ENCODE measurements around the gene PCDHGA8. TPM values are rescaled to one million over a fixed set of nuclear protein-coding genes. Genes with fewer than 3 reads are reported as not detected.
"Not testable (repeated sequence)": the region's sequence is repeated elsewhere in the genome, so short reads cannot be mapped to it uniquely, and the experiment has no call there.

The PCDHGA8 gene
- total RNA-seq, 3 donors from 2014 or later (not counting 1 experiment from before 2014, with no cell fraction given): 0.07 to 0.28 (median 0.09) TPM

GRCh38 chr5:141389153-141390042 lies 3.0 kb upstream of the PCDHGA8 start:
- Mint-ChIP-seq H3K27ac (no peak overlapping the region), H3K27me3 (ENCODE audit: low read depth in 2 of 2) (peaks cover 64 to 81% of the 10 kb centered on the region in 2 donors), H3K36me3 (peaks cover 7% of the 10 kb centered on the region), H3K9me3 (peaks cover 0 to 8% of the 10 kb centered on the region in 2 donors), H3K4me3 (no peak overlapping the region), H3K4me1 (no peaks in the 10 kb centered on the region)
- Histone ChIP-seq H3K27me3 (ENCODE audit: control insufficient read depth, insufficient read depth, low read length) (peaks cover 60% of the 10 kb centered on the region), H3K9me3 (ENCODE audit: control insufficient read depth, insufficient read depth, low read length) (peaks cover 44% of the 10 kb centered on the region), H3K4me3 (ENCODE audit: low read length) (no peak overlapping the region), H3K27ac (ENCODE audit: low read length) (no peak overlapping the region), H3K36me3 (ENCODE audit: control insufficient read depth, insufficient read depth, low read length) (no peaks in the 10 kb centered on the region), H3K4me1 (ENCODE audit: control insufficient read depth, insufficient read depth, low read length) (no peaks in the 10 kb centered on the region)
- TF ChIP-seq CTCF (IDR thresholded peaks at IDR 0.05): no peak
- intact Hi-C loops (cut with micrococcal nuclease): loop anchor here (5.0 kb wide), 1 partner anchor 33 kb away; the partner anchor contains the start of gene PCDHGA11
- no peak for DNase-seq
- 50% methylated on average over 77 of the region's 77 CpGs for WGBS (ENCODE audit: insufficient coverage)
- no peak for ATAC-seq

GRCh38 chr5:141393267-141393666 lies 834 bp downstream of the PCDHGA8 start:
- H3K36me3 Mint-ChIP-seq: peaks cover 7% of the 10 kb centered on the region
- peaks cover 38% of the 10 kb centered on the region for H3K9me3 ChIP-seq (ENCODE audit: control insufficient read depth, insufficient read depth, low read length)
- TF ChIP-seq CTCF (IDR thresholded peaks at IDR 0.05): no peak
- DNase-seq: no peak
- no peak for ATAC-seq
- no peak overlapping the region for H3K4me3 ChIP-seq (ENCODE audit: low read length)
- no peak overlapping the region for H3K4me3 Mint-ChIP-seq
- H3K27me3 Mint-ChIP-seq (ENCODE audit: low read depth in 2 of 2): peaks cover 49 to 71% of the 10 kb centered on the region in 2 donors
- WGBS (ENCODE audit: insufficient coverage): 41% methylated on average over 21 of the region's 21 CpGs
- H3K4me1 Mint-ChIP-seq: no peaks in the 10 kb centered on the region
- no peaks in the 10 kb centered on the region for H3K4me1 ChIP-seq (ENCODE audit: control insufficient read depth, insufficient read depth, low read length)
- no peak overlapping the region for H3K27ac ChIP-seq (ENCODE audit: low read length)
- H3K27ac Mint-ChIP-seq: no peak overlapping the region
- intact Hi-C loops (cut with micrococcal nuclease): no loop called here
- H3K27me3 ChIP-seq (ENCODE audit: control insufficient read depth, insufficient read depth, low read length): peaks cover 64% of the 10 kb centered on the region
- no peaks in the 10 kb centered on the region for H3K36me3 ChIP-seq (ENCODE audit: control insufficient read depth, insufficient read depth, low read length)
- H3K9me3 Mint-ChIP-seq: peaks cover 0 to 5% of the 10 kb centered on the region in 2 donors

GRCh38 chr5:141394401-141395187 lies 2.2 kb downstream of the PCDHGA8 start:
- H3K4me1 ChIP-seq (ENCODE audit: control insufficient read depth, insufficient read depth, low read length); H3K36me3 Mint-ChIP-seq; H3K4me3 ChIP-seq (ENCODE audit: low read length); ATAC-seq; H3K4me1 Mint-ChIP-seq; H3K27ac ChIP-seq (ENCODE audit: low read length); H3K27ac Mint-ChIP-seq; H3K4me3 Mint-ChIP-seq; H3K9me3 Mint-ChIP-seq; H3K36me3 ChIP-seq (ENCODE audit: control insufficient read depth, insufficient read depth, low read length); intact Hi-C loops (cut with micrococcal nuclease): not testable (repeated sequence)
- peak in 1 of 2 donors; percentile 13 for DNase-seq
- H3K27me3 ChIP-seq (ENCODE audit: control insufficient read depth, insufficient read depth, low read length): peaks cover 69% of the 10 kb centered on the region
- peaks cover 37% of the 10 kb centered on the region for H3K9me3 ChIP-seq (ENCODE audit: control insufficient read depth, insufficient read depth, low read length)
- 42% methylated on average over 40 of the region's 53 CpGs for whole genome bisulfite sequencing (ENCODE audit: insufficient coverage)
- peaks cover 49 to 62% of the 10 kb centered on the region in 2 donors for H3K27me3 Mint-ChIP-seq (ENCODE audit: low read depth in 2 of 2)
